SH-SY5Y (cell line): ENCODE results near the gene ARHGAP18.

Source experiments
- GATA2 ChIP-seq: IDR thresholded peaks from 2 replicates; pipeline ENCODE4 v1.6.1; 2011; ENCODE audit warnings: mild to moderate bottlenecking, low read depth, low read length
- GATA3 ChIP-seq: IDR thresholded peaks from 2 replicates; pipeline ENCODE4 v1.6.1; 2011; ENCODE audit warnings: low read depth, mild to moderate bottlenecking, low read length, moderate library complexity

DNA sequence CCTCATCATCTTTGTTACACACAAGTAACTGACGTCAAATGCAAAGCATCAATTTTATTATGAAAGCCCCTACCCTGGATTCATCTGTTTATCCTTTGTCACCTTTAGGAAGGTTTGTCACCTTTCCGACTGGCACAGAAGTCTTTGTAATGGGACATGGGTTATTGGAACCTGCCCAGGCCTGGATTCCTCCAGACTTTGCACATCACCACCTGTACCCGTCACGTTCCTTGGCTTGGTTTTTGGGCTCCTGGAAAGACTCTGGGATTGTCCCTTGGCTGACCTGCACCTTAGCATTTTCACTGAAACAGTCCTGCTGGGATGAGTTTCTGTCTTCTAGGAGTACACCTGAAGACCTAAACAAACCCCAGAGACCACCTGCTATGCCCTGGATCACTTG is 15.4 kb upstream of the ARHGAP18 start:
- TF ChIP-seq GATA3 (no peak), GATA2 (no peak)
